ENCODE data around the gene CCT6B. TPM values are rescaled to one million over a fixed set of nuclear protein-coding genes. Genes with fewer than 3 reads are reported as not detected.
"Not testable (repeated sequence)": the region's sequence is repeated elsewhere in the genome, so short reads cannot be mapped to it uniquely, and the experiment has no call there.

CCT6B gene
- total and polyA plus RNA-seq, 12 donors: 2.1 to 14.3 (median 4.7) TPM

GRCh38 chr17:34958438-34958837 lies 2.8 kb downstream of the CCT6B start:
- WGBS, 4 donors: 21 to 31% (median 28%) methylated on average over 1 of the region's 1 CpG
- Histone ChIP-seq H3K4me3 (no peak overlapping the region), H3K27me3 (no peaks in the 10 kb centered on the region), H3K36me3 (replicated peaks in 1 of 2) (no peaks in the 10 kb centered on the region), H3K4me1 (replicated peaks in 1 of 2) (peaks cover 8 to 21% of the 10 kb centered on the region in 2 donors), H3K27ac (no peak overlapping the region), H3K9me3 (replicated peaks in 1 of 3) (no peaks in the 10 kb centered on the region)
- no peak for DNase-seq
- no peak for TF ChIP-seq POLR2A (IDR thresholded peaks at IDR 0.05)
- no peak for TF ChIP-seq CTCF (IDR thresholded peaks at IDR 0.05)
- intact Hi-C loops (cut with DNase I): no loop called here

DNA sequence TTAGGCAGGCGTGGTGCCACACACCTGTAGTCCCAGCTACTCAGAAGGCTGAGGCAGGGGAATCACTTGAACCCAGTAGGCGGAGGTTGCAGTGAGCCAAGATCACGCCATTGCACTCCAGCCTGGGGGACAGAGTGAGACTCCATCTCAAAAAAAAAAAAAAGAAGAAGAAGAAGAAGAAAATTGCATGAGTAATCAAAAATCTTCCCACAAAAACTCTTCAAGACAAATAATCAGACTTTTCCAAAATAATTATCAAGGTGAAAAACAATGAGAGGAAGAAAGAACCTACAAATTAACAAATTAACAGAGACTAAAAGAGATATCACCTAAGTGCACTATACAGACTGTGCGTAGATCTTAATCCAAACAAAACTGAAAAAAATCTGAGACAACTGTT lies 10.5 kb downstream of the CCT6B start:
- DNase-seq; H3K4me1 ChIP-seq (replicated peaks in 1 of 2); H3K27me3 ChIP-seq; H3K27ac ChIP-seq; H3K9me3 ChIP-seq (replicated peaks in 1 of 3); intact Hi-C loops (cut with DNase I); H3K4me3 ChIP-seq; H3K36me3 ChIP-seq (replicated peaks in 1 of 2): not testable (repeated sequence)
- whole genome bisulfite sequencing, 4 donors: 92 to 99% (median 95%) methylated on average over 4 of the region's 4 CpGs

DNA sequence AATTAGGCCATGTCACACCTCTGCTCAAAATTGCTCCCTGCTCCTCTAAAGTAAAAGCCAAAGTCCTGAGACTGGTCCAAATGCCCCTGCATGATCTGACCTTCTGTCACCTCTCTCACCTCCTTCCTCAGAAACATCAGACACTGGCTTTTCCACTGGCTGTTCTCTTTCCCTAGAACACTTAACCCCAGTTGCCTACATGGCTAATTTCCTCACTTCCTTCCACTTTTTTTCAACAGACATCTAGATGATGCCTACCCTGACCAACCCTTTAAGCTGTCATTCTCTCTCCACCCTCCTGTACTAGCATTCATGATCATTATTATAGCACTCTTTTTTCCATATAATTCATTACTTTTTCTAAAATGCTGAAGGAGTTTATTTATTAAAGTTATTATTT lies 31.0 kb downstream of the CCT6B start:
- no peak overlapping the region for H3K4me3 ChIP-seq
- no peaks in the 10 kb centered on the region for H3K27me3 ChIP-seq
- DNase-seq: no peak
- H3K36me3 ChIP-seq (replicated peaks in 1 of 2): no peaks in the 10 kb centered on the region
- TF ChIP-seq CTCF (IDR thresholded peaks at IDR 0.05) (no peak), POLR2A (IDR thresholded peaks at IDR 0.05) (no peak)
- H3K27ac ChIP-seq: no peak overlapping the region
- no peaks in the 10 kb centered on the region for H3K9me3 ChIP-seq (replicated peaks in 1 of 3)
- H3K4me1 ChIP-seq (replicated peaks in 1 of 2): no peaks in the 10 kb centered on the region
- intact Hi-C loops (cut with DNase I): no loop called here

- Histone ChIP-seq H3K4me1 (replicated peaks in 1 of 2) (no peaks in the 10 kb centered on the region), H3K9me3 (replicated peaks in 1 of 3) (no peaks in the 10 kb centered on the region), H3K27me3 (no peaks in the 10 kb centered on the region), H3K4me3 (no peak overlapping the region), H3K36me3 (replicated peaks in 1 of 2) (no peaks in the 10 kb centered on the region), H3K27ac (no peak overlapping the region)
- TF ChIP-seq CTCF (IDR thresholded peaks at IDR 0.05) (no peak), POLR2A (IDR thresholded peaks at IDR 0.05) (no peak)
- no peak for DNase-seq
- intact Hi-C loops (cut with DNase I): no loop called here
- WGBS, 4 donors: 95 to 97% (median 96%) methylated on average over 3 of the region's 3 CpGs
Observed at GRCh38 chr17:34926661-34927060, 34.6 kb downstream of the CCT6B start.

GRCh38 chr17:34920676-34921075 lies 40.6 kb downstream of the CCT6B start:
- Histone ChIP-seq H3K27me3 (no peaks in the 10 kb centered on the region), H3K9me3 (replicated peaks in 1 of 3) (no peaks in the 10 kb centered on the region), H3K36me3 (replicated peaks in 1 of 2) (no peaks in the 10 kb centered on the region), H3K27ac (no peak overlapping the region), H3K4me3 (no peak overlapping the region), H3K4me1 (replicated peaks in 1 of 2) (no peaks in the 10 kb centered on the region)
- TF ChIP-seq POLR2A (IDR thresholded peaks at IDR 0.05) (no peak), CTCF (IDR thresholded peaks at IDR 0.05) (no peak)
- no peak for DNase-seq
- intact Hi-C loops (cut with DNase I): no loop called here
- WGBS, 4 donors: 89 to 98% (median 92%) methylated on average over 4 of the region's 4 CpGs

All from adrenal gland (tissue), 12 donors.